ENCODE data around the gene DMRT2.

- TF ChIP-seq CTCF (IDR thresholded peaks at IDR 0.05; ENCODE audit: low read depth, low read length) (no peak), POLR2A (IDR thresholded peaks at IDR 0.05; ENCODE audit: extremely low read depth, insufficient read length) (no peak), MAX (IDR thresholded peaks at IDR 0.05; ENCODE audit: low read depth, low read length) (no peak)
These were observed 18.1 kb upstream of the DMRT2 start for GRCh38 chr9:1031951-1032601.

All from NB4 (cell line).